Transverse colon (tissue), 4 donors: ENCODE measurements around the gene SLIT3. TPM values are rescaled to one million over a fixed set of nuclear protein-coding genes. Genes with fewer than 3 reads are reported as not detected.

Source experiments
- DNase-seq: peaks from one replicate; pipeline ENCODE4 v3.0.0-alpha.2; 2019
- H3K27ac ChIP-seq, 4 donors: fragments of 200-600 bp; sonication (generic); 2 replicates each; pipeline ENCODE4 v1.5.1; 2016 to 2018; ENCODE audit warnings: inconsistent platforms in 4 of 4
- H3K27me3 ChIP-seq: fragments of 200-600 bp; sonication (generic); 2 replicates; pipeline ENCODE4 v1.5.1; 2017; ENCODE audit warnings: inconsistent platforms
- H3K36me3 ChIP-seq, 4 donors: fragments of 200-600 bp; sonication (generic); 2 replicates each; pipeline ENCODE4 v1.5.1; 2017 to 2019; ENCODE audit warnings: inconsistent platforms in 4 of 4
- H3K4me1 ChIP-seq, 4 donors: fragments of 200-600 bp; sonication (generic); 2 replicates each; pipeline ENCODE4 v1.5.1; 2017 to 2020; ENCODE audit warnings: inconsistent platforms in 4 of 4
- H3K4me3 ChIP-seq, 4 donors: fragments of 200-600 bp; sonication (generic); 1 replicate in 1 of 4; 2 replicates in 3 of 4; pipeline versions ENCODE4 v1.5.1 to v1.6.1; 2017 to 2019; ENCODE audit warnings: inconsistent platforms in 4 of 4
- H3K9me3 ChIP-seq, 2 donors: fragments of 200-600 bp; sonication (generic); 2 replicates each; pipeline ENCODE4 v1.5.1; 2017 to 2019; ENCODE audit warnings: inconsistent platforms in 2 of 2
- CTCF ChIP-seq, 5 experiments: fragments of 200-600 bp in 3 of 5; fragments of 450-650 bp in 2 of 5; sonication (generic) in 3 of 5; IDR thresholded peaks; 1 replicate in 2 of 5; 2 replicates in 3 of 5; pipeline ENCODE4 v1.5.1; 2016 to 2017; ENCODE audit warnings: antibody characterized with exemption in 5 of 5, inconsistent platforms in 3 of 5, mild to moderate bottlenecking in 2 of 5, moderate library complexity in 1 of 5
- EP300 ChIP-seq: sonication (generic); formaldehyde crosslinking; IDR thresholded peaks from one replicate; pipeline ENCODE4 v1.6.1; 2017; ENCODE audit warnings: antibody characterized with exemption, low read depth
- POLR2A ChIP-seq: fragments of 450-650 bp; IDR thresholded peaks from one replicate; pipeline ENCODE4 v1.6.1; 2016; ENCODE audit warnings: antibody characterized with exemption, mild to moderate bottlenecking, moderate library complexity
- POLR2AphosphoS5 ChIP-seq, 3 donors: sonication (generic); formaldehyde crosslinking; IDR thresholded peaks; one replicate each; pipeline ENCODE4 v1.6.1; 2016; ENCODE audit warnings: antibody characterized with exemption in 3 of 3
- WGBS, 2 donors: methylation state at CpG; one replicate each; pipeline ENCODE4 v1.1.5; 2018; ENCODE audit warnings: low coverage in 1 of 2; 5-methylcytosine and 5-hydroxymethylcytosine counted together
- in situ Hi-C, 4 donors: fragments of 200-750 bp; cut with MboI; loops; one replicate each; pipeline versions ENCODE4 v1.15.0 to v1.15.1; 2017; ENCODE audit warnings: low sequenced_read_pairs in 3 of 4, low pct_ligation_motif_present in 1 of 4, low pct_unique_long_range_greater_than_20kb in 1 of 4
- intact Hi-C: fragments of 100-400 bp; cut with DNase I; formaldehyde crosslinking; loops from one replicate; pipeline ENCODE4 v1.15.1; 2023; ENCODE audit warnings: low total_unique reads
- total RNA-seq, 4 donors: library from RNA; depleted of rRNA; stranded (reverse); fragments of >200 nt; gene quantifications; one replicate each; pipeline ENCODE4 v1.1.0, GENCODE V29; 2016

SLIT3 gene
- total RNA-seq, 4 donors from 2014 or later: 6.7 to 60.5 (median 9.6) TPM

- intact Hi-C loops: no loop called here
- H3K4me1 ChIP-seq: peaks cover 0 to 10% (median 0%) of the 10 kb centered on the region in 4 donors
- WGBS, 2 donors: 62 to 78% methylated on average over 5 to 7 of the region's 7 CpGs
- TF ChIP-seq POLR2AphosphoS5 (IDR thresholded peaks at IDR 0.05): no peak
- TF ChIP-seq POLR2A: no peak
- H3K9me3 ChIP-seq: no peaks in the 10 kb centered on the region
- H3K36me3 ChIP-seq: no peaks in the 10 kb centered on the region
- H3K4me3 ChIP-seq: no peak overlapping the region
- H3K27ac ChIP-seq: no peak overlapping the region
- DNase-seq: no peak
- in situ Hi-C loops: no loop called here
- no peaks in the 10 kb centered on the region for H3K27me3 ChIP-seq
These were observed 206.1 kb downstream of the SLIT3 start for GRCh38 chr5:169094586-169095409.

GRCh38 chr5:169091396-169091980 is 209.5 kb downstream of the SLIT3 start:
- Histone ChIP-seq H3K4me1 (no peaks in the 10 kb centered on the region), H3K27ac (no peak overlapping the region), H3K36me3 (no peaks in the 10 kb centered on the region), H3K4me3 (no peak overlapping the region), H3K9me3 (no peaks in the 10 kb centered on the region), H3K27me3 (no peaks in the 10 kb centered on the region)
- WGBS, 2 donors: 91% methylated on average over 9 of the region's 9 CpGs; no CpG with 5 or more reads in 1 of the 2 donors
- in situ Hi-C loops: no loop called here
- DNase-seq: no peak
- intact Hi-C loops: no loop called here
- TF ChIP-seq POLR2A (no peak), CTCF (IDR thresholded peaks at IDR 0.05) (no peak), EP300 (no peak), POLR2AphosphoS5 (IDR thresholded peaks at IDR 0.05) (no peak)

GRCh38 chr5:169089343-169089742 is 211.6 kb downstream of the SLIT3 start:
- 69 to 83% methylated on average over 3 of the region's 3 CpGs for WGBS, 2 donors
- TF ChIP-seq POLR2AphosphoS5 (IDR thresholded peaks at IDR 0.05) (no peak), EP300 (no peak), CTCF (IDR thresholded peaks at IDR 0.05) (no peak), POLR2A (no peak)

GRCh38 chr5:169088028-169088725 is 212.8 kb downstream of the SLIT3 start:
- DNase-seq: no peak
- no peaks in the 10 kb centered on the region for H3K36me3 ChIP-seq
- 87 to 88% methylated on average over 7 to 11 of the region's 11 CpGs for WGBS, 2 donors
- in situ Hi-C loops: no loop called here
- TF ChIP-seq POLR2A: no peak
- TF ChIP-seq CTCF (IDR thresholded peaks at IDR 0.05): no peak
- no peak for TF ChIP-seq POLR2AphosphoS5 (IDR thresholded peaks at IDR 0.05)
- no peak for TF ChIP-seq EP300
- no peak overlapping the region for H3K27ac ChIP-seq
- no peaks in the 10 kb centered on the region for H3K27me3 ChIP-seq
- H3K4me3 ChIP-seq: no peak overlapping the region
- H3K4me1 ChIP-seq: no peaks in the 10 kb centered on the region
- H3K9me3 ChIP-seq: no peaks in the 10 kb centered on the region
- intact Hi-C loops: no loop called here

More at GRCh38 chr5:169089343-169089742, 211.6 kb downstream of the SLIT3 start:
- intact Hi-C loops (no loop called here), in situ Hi-C loops (no loop called here)
- Histone ChIP-seq H3K9me3 (no peaks in the 10 kb centered on the region), H3K27ac (no peak overlapping the region), H3K4me1 (no peaks in the 10 kb centered on the region), H3K36me3 (no peaks in the 10 kb centered on the region), H3K4me3 (no peak overlapping the region), H3K27me3 (no peaks in the 10 kb centered on the region)
- DNase-seq: no peak
